Progenitor cell of endocrine pancreas (in vitro differentiated cells): ENCODE measurements around the gene ADGRF1. TPM values are rescaled to one million over a fixed set of nuclear protein-coding genes. Genes with fewer than 3 reads are reported as not detected.
"Not testable (repeated sequence)": the region's sequence is repeated elsewhere in the genome, so short reads cannot be mapped to it uniquely, and the experiment has no call there.

ENCODE experiments used
- DNase-seq: peaks from one replicate; pipeline ENCODE4 v3.0.0; 2021; ENCODE audit warnings: low spot score; ENCODE audit not compliant: unreplicated experiment
- H3K27ac Mint-ChIP-seq: 2 replicates; pipeline ENCODE4 v1.8.0; 2021; ENCODE audit warnings: mild to moderate bottlenecking, moderate library complexity, mixed read lengths
- H3K27me3 Mint-ChIP-seq: 2 replicates; pipeline ENCODE4 v1.8.0; 2021; ENCODE audit warnings: mixed read lengths
- H3K36me3 Mint-ChIP-seq: 2 replicates; pipeline ENCODE4 v1.8.0; 2022; ENCODE audit warnings: mixed read lengths; ENCODE audit not compliant: insufficient read depth
- H3K4me1 Mint-ChIP-seq: 2 replicates; pipeline ENCODE4 v1.8.0; 2021; ENCODE audit warnings: low read depth, mixed read lengths
- H3K4me3 Mint-ChIP-seq: 2 replicates; pipeline ENCODE4 v1.8.0; 2021; ENCODE audit warnings: low read depth, mild to moderate bottlenecking, moderate library complexity, mixed read lengths
- H3K9me3 Mint-ChIP-seq: 2 replicates; pipeline ENCODE4 v1.8.0; 2021; ENCODE audit warnings: low read depth, mixed read lengths
- long read RNA-seq: library from polyadenylated mRNA; unstranded; transcript quantifications from one replicate; pipeline ENCODE4 v2.0.0, GENCODE V29; 2020
- total RNA-seq: library from RNA; stranded (reverse); gene quantifications from 2 replicates; pipeline ENCODE4 v1.2.1, GENCODE V29; 2021
- TF ChIP-seq, protein P1 (sequence below): fragments of 200-600 bp; sonication (generic); IDR thresholded peaks from one replicate; pipeline ENCODE4 v1.5.0; 2021; ENCODE audit warnings: antibody characterized with exemption, mild to moderate bottlenecking; ENCODE audit not compliant: unreplicated experiment

Gene ADGRF1
- total RNA-seq, result 0.12 and 0.93 TPM in 2 replicates
- long read RNA-seq, partial matches to known transcripts, result 0 of 1 reads
- long read RNA-seq, other reads (novel, unspliced or antisense), result 1 of 1 reads

DNA sequence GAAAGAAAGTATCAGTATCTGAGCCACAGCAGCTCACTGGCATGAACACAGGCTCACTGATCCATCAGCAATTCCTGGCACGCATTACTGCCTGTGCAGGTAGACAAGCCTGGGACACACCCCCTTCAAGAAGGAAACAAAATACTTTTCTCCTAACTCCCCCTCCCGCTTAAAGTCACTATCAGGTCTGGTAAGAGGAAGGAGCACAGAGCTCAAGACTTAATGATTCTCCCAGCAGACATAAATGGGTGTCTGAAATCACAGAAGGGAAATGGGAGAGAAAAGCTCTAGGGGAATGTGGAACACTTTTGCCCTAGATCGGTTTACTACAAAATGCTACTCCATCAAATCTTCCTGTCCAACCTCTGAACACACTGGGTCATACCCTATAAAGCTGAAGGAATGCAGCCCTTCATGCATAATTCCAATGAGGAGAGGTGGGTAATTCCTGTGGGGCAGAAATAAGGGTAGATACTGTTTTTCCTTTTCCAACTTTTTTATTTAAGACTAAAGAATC, at the start of gene ADGRF1:
Gene ADGRF1 (minus strand): TSS at position 58 of the 517 bp plus-strand sequence. CDS start 13,271 bp downstream, outside the sequence.
- no peak within 1 kb of the TSS for H3K4me3 Mint-ChIP-seq
- TF ChIP-seq, protein P1, sequence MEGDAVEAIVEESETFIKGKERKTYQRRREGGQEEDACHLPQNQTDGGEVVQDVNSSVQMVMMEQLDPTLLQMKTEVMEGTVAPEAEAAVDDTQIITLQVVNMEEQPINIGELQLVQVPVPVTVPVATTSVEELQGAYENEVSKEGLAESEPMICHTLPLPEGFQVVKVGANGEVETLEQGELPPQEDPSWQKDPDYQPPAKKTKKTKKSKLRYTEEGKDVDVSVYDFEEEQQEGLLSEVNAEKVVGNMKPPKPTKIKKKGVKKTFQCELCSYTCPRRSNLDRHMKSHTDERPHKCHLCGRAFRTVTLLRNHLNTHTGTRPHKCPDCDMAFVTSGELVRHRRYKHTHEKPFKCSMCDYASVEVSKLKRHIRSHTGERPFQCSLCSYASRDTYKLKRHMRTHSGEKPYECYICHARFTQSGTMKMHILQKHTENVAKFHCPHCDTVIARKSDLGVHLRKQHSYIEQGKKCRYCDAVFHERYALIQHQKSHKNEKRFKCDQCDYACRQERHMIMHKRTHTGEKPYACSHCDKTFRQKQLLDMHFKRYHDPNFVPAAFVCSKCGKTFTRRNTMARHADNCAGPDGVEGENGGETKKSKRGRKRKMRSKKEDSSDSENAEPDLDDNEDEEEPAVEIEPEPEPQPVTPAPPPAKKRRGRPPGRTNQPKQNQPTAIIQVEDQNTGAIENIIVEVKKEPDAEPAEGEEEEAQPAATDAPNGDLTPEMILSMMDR, result no peak
- DNase-seq, result no peak
- H3K36me3 Mint-ChIP-seq, result no peaks in the 10 kb centered on the region
- H3K27ac Mint-ChIP-seq, result no peak within 1 kb of the TSS
- no peaks in the 10 kb centered on the region for H3K9me3 Mint-ChIP-seq
- no peaks in the 10 kb centered on the region for H3K27me3 Mint-ChIP-seq
- H3K4me1 Mint-ChIP-seq, result peaks cover 10% of the 10 kb centered on the region

GRCh38 chr6:47090881-47091280, 48.7 kb upstream of the ADGRF1 start:
- H3K27me3 Mint-ChIP-seq, result no peaks in the 10 kb centered on the region
- no peak for DNase-seq
- H3K4me1 Mint-ChIP-seq, result peaks cover 6% of the 10 kb centered on the region
- H3K36me3 Mint-ChIP-seq, result no peaks in the 10 kb centered on the region
- H3K4me3 Mint-ChIP-seq, result no peak overlapping the region
- TF ChIP-seq, protein P1, result no peak
- H3K27ac Mint-ChIP-seq, result no peak overlapping the region
- H3K9me3 Mint-ChIP-seq, result no peaks in the 10 kb centered on the region

DNA sequence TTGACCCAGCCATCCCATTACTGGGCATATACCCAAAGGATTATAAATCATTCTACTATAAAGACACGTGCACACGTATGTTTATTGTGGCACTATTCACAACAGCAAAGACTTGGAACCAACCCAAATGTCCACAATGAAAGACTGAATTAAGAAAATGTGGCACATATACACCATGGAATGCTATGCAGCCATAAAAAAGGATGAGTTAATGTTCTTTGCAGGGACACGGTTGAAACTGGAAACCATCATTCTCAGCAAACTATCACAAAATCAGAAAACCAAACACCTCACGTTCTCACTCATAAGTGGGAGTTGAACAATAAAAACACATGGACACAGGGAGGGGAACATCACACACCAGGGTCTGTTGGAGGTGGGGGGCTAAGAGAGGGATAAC, 47.3 kb upstream of the ADGRF1 start:
- H3K9me3 Mint-ChIP-seq, H3K27ac Mint-ChIP-seq, DNase-seq, H3K36me3 Mint-ChIP-seq, H3K4me3 Mint-ChIP-seq, H3K4me1 Mint-ChIP-seq, H3K27me3 Mint-ChIP-seq: not testable (repeated sequence)

DNA sequence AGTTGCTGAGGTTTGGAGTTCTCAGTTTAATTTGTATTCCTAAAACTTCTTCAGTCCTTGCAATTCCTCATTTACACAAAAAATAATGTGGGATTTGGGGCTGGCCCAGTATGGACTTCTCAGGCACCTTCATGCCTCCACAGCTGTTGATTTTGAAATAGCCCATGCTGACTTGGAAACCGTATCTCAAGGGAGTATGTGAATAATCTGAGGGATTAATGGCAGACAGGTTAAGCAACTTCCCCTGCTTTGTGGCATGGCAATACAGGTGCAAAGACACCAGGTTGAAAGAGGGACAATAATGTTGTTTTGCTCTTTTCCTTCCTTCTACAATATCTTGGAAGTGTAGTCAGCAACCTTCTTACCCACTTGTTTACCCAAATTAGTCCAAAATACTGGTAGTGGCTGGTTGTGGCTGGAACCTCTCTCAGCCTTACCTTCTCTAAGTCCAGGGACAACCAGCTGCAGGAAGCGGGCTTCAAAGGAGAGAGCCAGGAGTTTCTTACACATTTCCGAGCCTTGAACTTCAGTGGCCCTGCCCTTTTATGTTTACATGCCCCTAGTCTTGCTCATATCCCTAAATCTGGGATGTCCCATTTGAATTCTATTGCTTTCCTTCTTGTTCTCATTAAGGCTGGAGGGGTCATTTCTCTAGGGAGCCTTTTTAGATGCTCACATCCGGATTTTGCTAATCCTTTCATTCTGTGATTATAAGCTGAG, 44.1 kb upstream of the ADGRF1 start:
- Mint-ChIP-seq H3K9me3 (no peaks in the 10 kb centered on the region), H3K27ac (no peak overlapping the region), H3K4me1 (peaks cover 5% of the 10 kb centered on the region), H3K27me3 (no peaks in the 10 kb centered on the region), H3K36me3 (no peaks in the 10 kb centered on the region), H3K4me3 (no peak overlapping the region)
- TF ChIP-seq, protein P1, result no peak
- DNase-seq, result no peak

GRCh38 chr6:47084610-47085009, 42.5 kb upstream of the ADGRF1 start:
- no peak overlapping the region for H3K27ac Mint-ChIP-seq
- H3K36me3 Mint-ChIP-seq, result no peaks in the 10 kb centered on the region
- DNase-seq, result no peak
- TF ChIP-seq, protein P1, result no peak
- H3K9me3 Mint-ChIP-seq, result no peaks in the 10 kb centered on the region
- no peak overlapping the region for H3K4me3 Mint-ChIP-seq
- H3K4me1 Mint-ChIP-seq, result peaks cover 5% of the 10 kb centered on the region
- H3K27me3 Mint-ChIP-seq, result no peaks in the 10 kb centered on the region
